Measurements from ENCODE around the gene COQ2.

DNA sequence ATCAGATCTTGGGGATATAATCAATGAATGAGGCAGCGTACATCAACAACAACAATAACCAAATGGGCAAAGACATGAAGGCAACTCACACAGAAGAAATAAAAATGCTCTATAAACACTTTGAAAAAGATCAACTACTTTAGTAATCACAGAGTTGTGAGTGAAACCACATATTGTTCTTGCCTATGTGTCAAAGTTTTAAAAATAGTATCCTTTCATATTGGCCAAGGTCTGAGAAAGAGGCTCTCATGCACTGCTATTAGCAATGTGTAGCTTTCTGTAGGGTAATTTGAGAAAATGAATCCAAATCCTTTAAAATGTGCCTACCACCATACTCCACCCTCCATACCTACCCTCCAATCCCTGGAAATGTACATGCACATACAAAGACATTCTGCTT, 25.0 kb downstream of the COQ2 start:
- TF ChIP-seq, protein P1, sequence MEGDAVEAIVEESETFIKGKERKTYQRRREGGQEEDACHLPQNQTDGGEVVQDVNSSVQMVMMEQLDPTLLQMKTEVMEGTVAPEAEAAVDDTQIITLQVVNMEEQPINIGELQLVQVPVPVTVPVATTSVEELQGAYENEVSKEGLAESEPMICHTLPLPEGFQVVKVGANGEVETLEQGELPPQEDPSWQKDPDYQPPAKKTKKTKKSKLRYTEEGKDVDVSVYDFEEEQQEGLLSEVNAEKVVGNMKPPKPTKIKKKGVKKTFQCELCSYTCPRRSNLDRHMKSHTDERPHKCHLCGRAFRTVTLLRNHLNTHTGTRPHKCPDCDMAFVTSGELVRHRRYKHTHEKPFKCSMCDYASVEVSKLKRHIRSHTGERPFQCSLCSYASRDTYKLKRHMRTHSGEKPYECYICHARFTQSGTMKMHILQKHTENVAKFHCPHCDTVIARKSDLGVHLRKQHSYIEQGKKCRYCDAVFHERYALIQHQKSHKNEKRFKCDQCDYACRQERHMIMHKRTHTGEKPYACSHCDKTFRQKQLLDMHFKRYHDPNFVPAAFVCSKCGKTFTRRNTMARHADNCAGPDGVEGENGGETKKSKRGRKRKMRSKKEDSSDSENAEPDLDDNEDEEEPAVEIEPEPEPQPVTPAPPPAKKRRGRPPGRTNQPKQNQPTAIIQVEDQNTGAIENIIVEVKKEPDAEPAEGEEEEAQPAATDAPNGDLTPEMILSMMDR (tag by site-specific recombination; IDR thresholded peaks at IDR 0.05) = no peak
- TF ChIP-seq, protein P2, sequence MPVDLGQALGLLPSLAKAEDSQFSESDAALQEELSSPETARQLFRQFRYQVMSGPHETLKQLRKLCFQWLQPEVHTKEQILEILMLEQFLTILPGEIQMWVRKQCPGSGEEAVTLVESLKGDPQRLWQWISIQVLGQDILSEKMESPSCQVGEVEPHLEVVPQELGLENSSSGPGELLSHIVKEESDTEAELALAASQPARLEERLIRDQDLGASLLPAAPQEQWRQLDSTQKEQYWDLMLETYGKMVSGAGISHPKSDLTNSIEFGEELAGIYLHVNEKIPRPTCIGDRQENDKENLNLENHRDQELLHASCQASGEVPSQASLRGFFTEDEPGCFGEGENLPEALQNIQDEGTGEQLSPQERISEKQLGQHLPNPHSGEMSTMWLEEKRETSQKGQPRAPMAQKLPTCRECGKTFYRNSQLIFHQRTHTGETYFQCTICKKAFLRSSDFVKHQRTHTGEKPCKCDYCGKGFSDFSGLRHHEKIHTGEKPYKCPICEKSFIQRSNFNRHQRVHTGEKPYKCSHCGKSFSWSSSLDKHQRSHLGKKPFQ (tag by site-specific recombination; IDR thresholded peaks at IDR 0.05) = no peak
